PFSK-1 (cell line): ENCODE measurements around the gene STK39.

Experiments
- FOXP2 ChIP-seq: optimal IDR thresholded peaks from 2 replicates; pipeline ENCODE3; 2011; ENCODE audit warnings: borderline replicate concordance, control low read depth, inconsistent platforms; ENCODE audit not compliant: insufficient read depth; ENCODE audit errors: extremely low read length, extremely low read depth
- POLR2AphosphoS5 ChIP-seq: IDR thresholded peaks from 2 replicates; pipeline ENCODE4 v1.6.1; 2012; ENCODE audit warnings: low read depth, mild to moderate bottlenecking, control low read depth, low read length, moderate library complexity
- REST ChIP-seq, 2 experiments: IDR thresholded peaks; 2 replicates each; pipeline versions ENCODE4 v1.6.1 to v1.8.0; 2011 to 2012; ENCODE audit warnings: low read depth in 2 of 2, low read length in 2 of 2, control low read depth in 1 of 2, inconsistent platforms in 1 of 2, mild to moderate bottlenecking in 1 of 2, moderate library complexity in 1 of 2; ENCODE audit not compliant: insufficient read depth in 1 of 2
- SIN3A ChIP-seq: IDR thresholded peaks from 2 replicates; pipeline ENCODE4 v1.6.1; 2012; ENCODE audit warnings: mild to moderate bottlenecking, low read length, moderate library complexity, borderline replicate concordance; ENCODE audit not compliant: insufficient read depth

DNA sequence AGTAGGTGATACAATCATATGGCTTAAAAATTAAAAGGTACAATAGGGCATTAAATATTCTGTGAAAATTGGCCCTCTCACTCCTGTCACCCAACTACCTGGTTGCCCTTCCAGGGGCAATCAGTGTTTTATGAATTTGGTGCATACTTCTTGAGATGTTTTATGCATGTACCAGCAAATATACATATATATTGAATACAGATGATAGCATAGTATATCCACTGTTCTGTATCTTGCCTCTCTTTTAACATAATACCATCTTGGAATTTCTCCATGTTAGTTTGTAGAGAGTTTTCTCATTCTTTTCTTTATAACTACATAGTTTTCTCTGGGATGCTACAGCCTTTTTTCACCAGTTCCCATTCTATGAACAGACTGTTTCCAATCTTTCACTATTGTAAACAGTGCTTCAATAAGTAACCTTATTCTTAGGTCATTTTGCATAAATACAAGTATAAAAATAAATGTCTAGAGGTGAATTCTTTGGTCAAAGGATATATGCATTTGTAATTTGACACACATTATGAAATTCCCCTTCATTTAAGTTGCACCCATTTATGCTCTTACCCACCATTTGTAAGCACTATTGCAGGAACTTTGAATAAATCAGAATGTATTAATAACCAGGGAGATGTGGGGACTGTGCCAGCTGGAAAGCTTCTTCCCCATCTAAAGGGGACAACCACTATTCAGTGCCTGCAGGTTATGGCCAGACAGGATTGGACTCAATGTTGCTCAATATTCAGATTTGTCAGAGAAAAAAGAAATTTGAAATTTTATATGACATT, 225.4 kb downstream of the STK39 start:
- no peak for TF ChIP-seq FOXP2
- TF ChIP-seq REST (IDR thresholded peaks at IDR 0.05; ENCODE audit: insufficient read depth in 1 of 2, low read depth in 2 of 2, low read length in 2 of 2) = no peak
- no peak for TF ChIP-seq SIN3A
- no peak for TF ChIP-seq POLR2AphosphoS5
